GM19395 (cell line): ENCODE data around the gene TUBB2B.

Experiments
- ATAC-seq: cut with Tn5 transposase; IDR thresholded peaks from one replicate; pipeline ENCODE4 v1.9.1; 2021; ENCODE audit warnings: mild to moderate bottlenecking, moderate library complexity; ENCODE audit not compliant: unreplicated experiment

Gene TUBB2B

GRCh38 chr6:3235486-3235885 is 8.0 kb upstream of the TUBB2B start:
- peak; percentile 55 for ATAC-seq

DNA sequence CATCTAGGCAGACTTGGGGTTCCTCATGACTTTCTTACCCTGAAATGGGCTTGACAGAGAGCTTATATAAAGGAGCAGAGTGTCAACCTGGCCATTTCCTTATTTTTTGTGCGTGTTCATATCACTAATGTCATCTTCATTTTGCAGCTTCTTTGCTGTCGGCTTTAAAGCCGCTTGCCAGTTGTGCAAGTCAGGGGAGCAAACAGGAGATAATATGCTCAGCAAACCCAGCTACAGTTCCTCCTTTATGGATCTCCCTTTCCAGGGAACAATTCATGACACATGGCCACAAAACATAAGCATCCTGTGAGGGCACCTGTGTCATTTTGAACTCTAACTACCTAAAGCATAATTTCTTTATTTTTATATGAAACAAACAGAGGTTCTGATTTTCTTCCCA is 6.5 kb upstream of the TUBB2B start:
- ATAC-seq, result no peak

DNA sequence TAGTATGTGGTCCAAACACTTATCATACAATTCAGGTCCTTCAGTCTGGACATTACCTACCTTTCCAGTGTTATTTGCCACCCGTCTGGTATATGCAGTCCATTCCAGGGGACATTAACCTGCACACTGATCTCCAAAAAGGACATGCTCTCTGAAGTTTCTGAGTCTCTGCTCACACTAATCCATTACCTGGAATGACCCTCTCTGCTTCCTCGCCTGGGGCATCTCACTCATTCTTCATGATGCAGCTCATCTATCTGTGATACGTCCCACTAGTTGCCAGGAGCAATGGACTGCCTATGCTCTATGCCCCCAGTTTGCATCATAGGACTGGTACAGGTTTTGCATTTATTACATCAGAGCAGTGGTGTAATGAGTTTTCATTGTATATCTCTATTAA is 5.9 kb upstream of the TUBB2B start:
- no peak for ATAC-seq

- ATAC-seq, result no peak
Measured at GRCh38 chr6:3232017-3232945, 4.8 kb upstream of the TUBB2B start.

GRCh38 chr6:3231247-3232016 is 4.0 kb upstream of the TUBB2B start:
- no peak for ATAC-seq

DNA sequence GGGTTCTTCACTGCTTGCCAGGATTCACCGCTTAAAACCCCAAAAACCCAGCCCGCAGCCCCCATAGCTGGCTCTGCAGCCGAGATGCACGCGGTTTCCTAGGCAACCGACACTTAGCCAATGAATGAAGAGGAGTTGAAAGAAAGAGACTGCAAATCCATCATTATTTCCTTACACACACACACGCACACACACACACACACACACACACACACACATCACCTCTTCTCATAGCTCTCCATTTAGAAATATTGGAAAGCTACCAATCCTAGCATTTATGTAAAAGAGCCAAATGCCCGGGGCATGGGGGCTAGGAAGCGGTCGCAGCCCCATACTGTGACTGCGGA is 3.4 kb upstream of the TUBB2B start:
- no peak for ATAC-seq

- no peak for ATAC-seq
Measured at GRCh38 chr6:3230256-3230882, 2.9 kb upstream of the TUBB2B start.

- ATAC-seq, result no peak
Measured at GRCh38 chr6:3229566-3230178, 2.2 kb upstream of the TUBB2B start.

GRCh38 chr6:3228771-3229565 is 1.5 kb upstream of the TUBB2B start:
- ATAC-seq, result no peak

GRCh38 chr6:3228046-3228671 is 706 bp upstream of the TUBB2B start:
- ATAC-seq, result no peak

DNA sequence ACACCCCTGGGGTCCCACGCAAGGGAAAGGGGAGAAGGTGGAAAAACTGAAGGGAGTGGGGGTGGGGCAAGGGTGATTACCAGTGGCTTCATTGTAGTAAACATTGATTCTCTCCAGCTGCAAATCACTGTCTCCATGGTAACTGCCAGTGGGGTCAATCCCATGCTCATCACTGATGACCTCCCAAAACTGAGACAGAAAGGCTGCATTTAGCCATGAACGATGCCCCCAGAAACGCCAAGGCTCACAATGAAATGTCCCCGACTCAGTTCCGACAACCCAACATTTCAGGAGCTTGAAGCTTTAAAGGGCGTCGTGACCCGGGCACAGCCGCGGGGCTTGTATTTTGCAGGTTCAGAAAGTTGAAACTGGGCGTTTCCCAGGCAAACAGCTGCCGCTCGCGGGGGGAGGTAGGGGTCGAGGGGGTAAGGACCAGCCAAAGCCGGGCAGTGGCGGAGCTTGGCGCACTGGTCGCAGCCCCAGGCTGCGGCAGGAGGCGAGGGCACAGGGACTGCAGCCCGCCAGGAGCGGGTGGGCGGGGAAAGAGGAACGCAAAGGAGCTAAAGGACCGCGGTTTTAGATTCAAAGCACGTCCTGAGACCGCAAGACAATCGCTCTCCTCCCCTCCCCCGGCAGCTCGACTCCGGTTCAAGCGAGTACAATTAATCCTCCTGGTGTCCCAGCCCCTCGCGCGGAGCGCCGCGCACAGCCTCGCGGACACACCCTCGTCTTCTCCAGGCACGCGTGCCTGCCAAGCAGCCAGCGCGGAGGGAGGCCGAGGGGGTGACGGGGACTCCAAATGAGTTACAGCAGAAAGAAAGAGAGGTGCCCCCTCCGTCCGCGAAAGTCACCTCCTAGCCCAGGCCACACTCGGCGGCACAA is 731 bp downstream of the TUBB2B start:
- no peak for ATAC-seq

- no peak for ATAC-seq
Measured at GRCh38 chr6:3226042-3226441, 1.4 kb downstream of the TUBB2B start.

- ATAC-seq, result no peak
Measured at GRCh38 chr6:3222506-3223038, 4.9 kb downstream of the TUBB2B start.

DNA sequence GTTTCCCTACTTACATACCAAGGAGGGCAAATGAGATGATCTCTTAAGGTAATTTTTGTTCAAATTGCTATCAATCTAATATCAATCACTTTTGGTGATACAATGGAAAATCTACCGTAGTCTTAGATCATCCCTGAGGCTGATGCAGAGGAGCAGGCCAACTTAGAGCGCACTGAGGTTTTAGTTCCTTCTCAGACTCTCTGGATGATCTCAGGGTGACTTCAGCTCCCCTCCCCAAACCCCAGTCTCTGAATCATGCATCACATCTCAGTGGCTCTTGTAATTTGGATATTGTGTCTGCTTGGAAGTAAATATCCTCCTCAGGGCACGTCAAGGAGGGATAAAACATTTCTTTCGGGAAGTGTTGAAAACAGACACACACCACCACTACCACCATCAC is 5.9 kb downstream of the TUBB2B start:
- no peak for ATAC-seq

DNA sequence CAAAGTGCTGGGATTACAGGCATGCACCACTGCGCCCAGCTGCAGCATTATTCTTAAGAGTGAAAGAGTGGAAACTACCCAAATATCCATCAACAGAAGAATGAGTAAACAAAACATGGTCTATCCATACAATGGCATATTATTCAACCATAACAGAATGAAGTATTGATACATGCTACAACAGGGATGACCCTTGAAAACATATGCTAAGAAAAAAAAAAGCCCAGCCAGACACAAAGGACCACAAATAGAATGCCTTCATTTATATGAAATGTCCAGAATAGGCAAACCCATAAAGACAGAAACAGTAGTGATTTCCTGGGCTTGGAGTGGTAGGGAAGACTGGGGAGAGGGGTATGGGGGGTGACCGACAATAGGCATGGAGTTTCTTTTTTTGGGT is 7.1 kb downstream of the TUBB2B start:
- no peak for ATAC-seq

DNA sequence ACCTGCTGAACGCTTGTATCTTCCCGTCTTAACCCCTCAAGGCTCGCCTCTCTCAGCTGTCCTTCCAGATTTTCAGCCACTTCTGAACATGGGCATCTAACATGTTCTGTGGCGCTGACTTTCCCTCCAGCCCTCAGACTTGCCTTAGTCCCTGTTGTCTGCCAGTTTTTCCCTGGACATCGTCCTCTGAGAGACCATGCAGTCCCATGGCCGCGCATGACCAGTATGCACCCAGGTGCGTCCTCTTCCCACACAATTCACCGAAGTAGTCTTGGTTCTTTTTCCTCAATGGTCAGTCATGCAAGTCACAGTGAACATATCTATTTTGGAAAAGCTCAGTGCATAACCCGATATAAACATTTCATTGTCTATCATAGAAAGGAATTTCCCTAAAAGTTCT is 9.2 kb downstream of the TUBB2B start:
- ATAC-seq, result no peak

DNA sequence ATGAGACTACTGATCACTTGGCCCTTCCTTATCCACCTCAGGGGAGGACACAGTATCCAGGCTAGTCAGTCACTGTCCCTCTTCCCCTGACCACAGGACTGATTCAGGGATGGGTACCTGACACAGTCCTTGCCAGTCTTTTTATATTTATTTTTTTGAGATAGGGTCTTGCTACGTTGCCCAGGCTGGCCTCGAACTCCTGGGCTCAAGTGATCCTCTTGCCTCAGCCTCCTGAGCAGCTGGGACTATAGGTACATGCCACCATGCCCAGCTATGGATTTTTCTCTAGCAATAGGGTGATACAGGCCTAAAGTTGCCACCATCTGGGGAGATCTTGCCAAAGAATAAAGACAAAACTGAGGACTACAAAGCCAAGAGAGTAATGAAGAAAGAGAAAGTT is 10.2 kb downstream of the TUBB2B start:
- no peak for ATAC-seq

DNA sequence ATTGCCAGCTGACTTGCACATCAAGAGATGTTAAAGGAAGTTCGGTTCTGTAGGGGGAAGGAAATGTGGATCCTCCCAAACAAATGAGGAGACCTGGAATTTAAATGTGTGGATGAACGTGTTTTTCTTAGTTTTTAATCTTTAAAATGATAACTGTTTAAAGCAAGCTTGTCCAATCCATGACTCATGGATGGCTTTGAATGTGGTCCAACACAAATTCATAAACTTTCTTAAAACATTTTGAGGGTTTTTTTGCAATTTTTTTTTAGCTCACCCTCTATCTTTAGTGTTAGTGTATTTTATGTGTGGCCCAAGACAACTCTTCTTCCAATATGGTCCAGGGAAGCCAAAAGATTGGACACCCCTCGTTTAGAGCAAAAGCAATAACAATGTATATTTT is 12.6 kb downstream of the TUBB2B start:
- no peak for ATAC-seq

DNA sequence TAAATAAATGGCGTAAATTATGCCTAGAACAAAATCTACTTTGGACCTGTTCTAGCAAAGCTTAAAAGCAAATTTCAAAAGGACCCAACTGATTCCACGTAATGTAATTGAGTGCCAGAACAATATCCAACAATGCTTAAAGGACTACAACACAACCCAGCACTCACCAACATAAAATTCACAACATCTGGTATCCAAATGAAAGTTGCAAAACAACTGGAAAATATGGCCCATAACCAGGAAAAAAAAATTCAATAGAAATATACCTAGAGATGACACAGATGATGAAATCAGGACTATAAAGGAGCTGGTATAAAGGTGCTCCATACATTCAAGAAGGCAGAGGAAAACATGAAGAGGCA is 14.1 kb downstream of the TUBB2B start:
- ATAC-seq, result no peak
